Measurements from ENCODE around the gene ARHGAP28.
A peak's percentile ranks its signal among the peaks of the same experiment; 100 is the strongest.

ARHGAP28 gene

GRCh38 chr18:6876641-6877041, 147.1 kb downstream of the ARHGAP28 start:
- DNase-seq = no peak

- DNase-seq = no peak
Measured at GRCh38 chr18:6877288-6877687, 147.8 kb downstream of the ARHGAP28 start.

- no peak for DNase-seq
Measured at GRCh38 chr18:6878556-6879297, 149.2 kb downstream of the ARHGAP28 start.

GRCh38 chr18:6879508-6880195, 150.1 kb downstream of the ARHGAP28 start:
- DNase-seq = no peak

GRCh38 chr18:6881034-6881820, 151.7 kb downstream of the ARHGAP28 start:
- no peak for DNase-seq

GRCh38 chr18:6882401-6882800, 152.9 kb downstream of the ARHGAP28 start:
- no peak for DNase-seq

GRCh38 chr18:6885006-6885481, 155.5 kb downstream of the ARHGAP28 start:
- DNase-seq = no peak

- DNase-seq = peak; percentile 25 to 70 (median 51)
Measured at GRCh38 chr18:6885992-6886796, 156.7 kb downstream of the ARHGAP28 start.

- DNase-seq = no peak
Measured at GRCh38 chr18:6886797-6887330, 157.3 kb downstream of the ARHGAP28 start.

- DNase-seq = no peak
Measured at GRCh38 chr18:6891788-6892187, 162.3 kb downstream of the ARHGAP28 start.

- no peak for DNase-seq
Measured at GRCh38 chr18:6901286-6901926, 171.9 kb downstream of the ARHGAP28 start.

GRCh38 chr18:6917072-6917471, 187.6 kb downstream of the ARHGAP28 start:
- DNase-seq = no peak

GRCh38 chr18:6920099-6920955, 190.8 kb downstream of the ARHGAP28 start:
- peak in 2 of 3 experiments; percentile 33 to 61 for DNase-seq

- no peak for DNase-seq
Measured at GRCh38 chr18:6921571-6921970, 192.1 kb downstream of the ARHGAP28 start.

GRCh38 chr18:6923220-6923619, 193.7 kb downstream of the ARHGAP28 start:
- no peak for DNase-seq

GRCh38 chr18:6927153-6927552, 197.6 kb downstream of the ARHGAP28 start:
- DNase-seq = no peak

GRCh38 chr18:6928359-6928758, 198.8 kb downstream of the ARHGAP28 start:
- no peak for DNase-seq

- DNase-seq = no peak
Measured at GRCh38 chr18:6929370-6930102, 200.0 kb downstream of the ARHGAP28 start.

- DNase-seq = no peak
Measured at GRCh38 chr18:6934859-6935258, 205.3 kb downstream of the ARHGAP28 start.

GRCh38 chr18:6938003-6938402, 208.5 kb downstream of the ARHGAP28 start:
- DNase-seq = no peak

All from NCI-H1417 (cell line).